ENCODE data around the gene AMPD2. TPM values are rescaled to one million over a fixed set of nuclear protein-coding genes. Genes with fewer than 3 reads are reported as not detected.

Gene AMPD2
- total and polyA plus RNA-seq, 4 experiments from 2014 or later: 43.8 to 96.1 (median 71.6) TPM

DNA sequence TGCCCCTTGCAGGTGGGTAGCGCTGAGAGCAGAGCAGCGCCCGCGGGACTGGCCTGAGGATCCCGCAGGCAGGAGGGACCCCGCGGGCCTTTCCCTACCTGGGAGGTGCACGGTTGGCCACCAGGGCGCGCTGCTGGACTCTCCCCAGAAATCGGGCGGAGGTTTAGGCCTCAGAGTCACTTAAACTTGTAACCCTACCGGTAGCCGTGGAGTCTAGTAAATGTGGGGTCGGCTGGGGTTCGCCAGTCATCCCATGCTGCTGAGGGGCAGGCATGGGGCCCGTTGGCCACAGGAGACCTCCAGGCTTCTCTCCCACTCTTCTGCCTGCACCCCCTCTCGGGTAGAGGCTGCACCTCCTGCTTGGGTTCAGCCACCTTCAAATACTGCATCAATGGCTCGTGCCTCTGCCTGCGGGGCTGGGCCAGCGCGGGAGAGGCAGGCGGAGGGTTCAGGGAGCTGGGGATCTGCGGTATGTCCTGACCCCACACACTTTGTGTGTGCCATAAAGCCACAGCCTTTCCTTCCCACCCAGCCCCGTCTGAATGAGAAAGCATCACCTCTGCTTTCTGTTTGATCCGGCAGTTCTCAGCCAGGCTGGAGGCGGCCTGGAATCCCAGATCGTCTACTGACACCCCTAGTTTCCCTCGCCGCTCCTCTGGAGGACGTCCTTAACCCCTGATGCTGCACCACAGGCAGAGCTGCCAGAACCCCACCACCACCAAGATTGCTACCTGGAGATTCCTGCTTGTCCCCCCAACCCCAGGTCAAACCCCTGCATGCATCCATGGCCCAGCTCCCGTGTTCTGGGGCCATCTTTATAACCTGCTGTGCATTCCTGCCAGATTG is 24.0 kb downstream of the AMPD2 start:
- Histone ChIP-seq H3K27me3 (ENCODE audit: insufficient read depth, low read length) (no peaks in the 10 kb centered on the region), H3K4me1 (ENCODE audit: insufficient read depth, low read length) (peaks cover 14% of the 10 kb centered on the region), H3K9me3 (ENCODE audit: control insufficient read depth in 1 of 2, low read length in 2 of 2) (no peaks in the 10 kb centered on the region), H3K36me3 (ENCODE audit: insufficient read depth, low read length) (no peaks in the 10 kb centered on the region), H3K27ac (ENCODE audit: low read depth, low read length) (no peak overlapping the region), H3K4me3 (ENCODE audit: low read length in 2 of 2) (no peak overlapping the region)
- POLR2A ChIA-PET (ENCODE audit: partially characterized antibody): interaction anchor here (0.9 to 1.2 kb wide), 4 partner anchors 15 to 341 kb away, joined by 3 to 4 read pairs (median 3); partner anchors contain the start of genes AHCYL1 and GNAI3
- Mint-ChIP-seq H3K27ac (peak overlapping the region in 1 of 7 donors; percentile 42), H3K4me3 (no peak overlapping the region), H3K36me3 (no peaks in the 10 kb centered on the region), H3K9me3 (no peaks in the 10 kb centered on the region), H3K4me1 (peaks cover 4 to 14% (median 8%) of the 10 kb centered on the region in 4 donors), H3K27me3 (peaks cover 2% of the 10 kb centered on the region in 2 donors)
- peak; percentile 75 to 83 (median 79) for DNase-seq
- CTCF ChIA-PET (ENCODE audit: partially characterized antibody): interaction anchor here (0.7 to 20.3 kb wide), 14 partner anchors 8 to 341 kb away, joined by 3 to 394 read pairs (median 4); partner anchors contain the start of genes AHCYL1, GSTM4 and MYBPHL
- intact Hi-C loops (cut with micrococcal nuclease): loop anchor here (1.0 to 5.0 kb wide), 6 partner anchors 95 to 819 kb away; partner anchors contain the start of genes AHCYL1, CSF1 and GNAI3

DNA sequence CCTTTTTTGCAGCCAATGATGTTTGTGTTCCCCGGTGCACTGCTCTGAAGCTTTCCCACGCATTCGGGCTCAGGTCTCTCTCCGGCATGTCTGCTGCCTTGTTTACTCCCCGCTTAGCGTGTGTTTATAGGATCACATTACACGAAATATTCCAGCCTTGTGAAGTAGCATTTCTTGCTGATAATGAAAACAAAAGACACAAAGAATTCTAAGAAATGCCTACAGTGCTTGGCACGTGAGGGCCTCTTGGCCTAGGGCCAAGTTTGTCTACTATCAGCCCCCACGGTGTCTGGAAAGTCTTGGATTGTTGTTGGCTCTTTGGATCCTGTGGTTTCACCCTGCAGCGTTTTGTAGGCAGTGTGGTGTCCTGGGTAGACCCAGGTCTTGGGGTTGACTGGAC is 25.0 kb downstream of the AMPD2 start:
- CTCF ChIA-PET (ENCODE audit: partially characterized antibody): interaction anchor here (0.6 to 20.3 kb wide), 14 partner anchors 6 to 369 kb away, joined by 3 to 394 read pairs (median 4); partner anchors contain the start of genes AHCYL1 and GSTM4
- no peaks in the 10 kb centered on the region for H3K9me3 Mint-ChIP-seq
- H3K4me3 Mint-ChIP-seq: no peak overlapping the region
- H3K27me3 Mint-ChIP-seq: peaks cover 2 to 4% of the 10 kb centered on the region in 2 donors
- peaks cover 14% of the 10 kb centered on the region for H3K4me1 ChIP-seq (ENCODE audit: insufficient read depth, low read length)
- no peaks in the 10 kb centered on the region for H3K36me3 ChIP-seq (ENCODE audit: insufficient read depth, low read length)
- peaks cover 4 to 14% (median 8%) of the 10 kb centered on the region in 4 donors for H3K4me1 Mint-ChIP-seq
- no peak for DNase-seq
- no peak overlapping the region for H3K27ac ChIP-seq (ENCODE audit: low read depth, low read length)
- no peaks in the 10 kb centered on the region for H3K27me3 ChIP-seq (ENCODE audit: insufficient read depth, low read length)
- POLR2A ChIA-PET (ENCODE audit: partially characterized antibody): no interaction called here
- H3K36me3 Mint-ChIP-seq: no peaks in the 10 kb centered on the region
- H3K4me3 ChIP-seq (ENCODE audit: low read length in 2 of 2): no peak overlapping the region
- no peaks in the 10 kb centered on the region for H3K9me3 ChIP-seq (ENCODE audit: control insufficient read depth in 1 of 2, low read length in 2 of 2)
- intact Hi-C loops (cut with micrococcal nuclease): loop anchor here (5.0 kb wide), 2 partner anchors 268 to 818 kb away; partner anchors contain the start of gene CSF1
- H3K27ac Mint-ChIP-seq: no peak overlapping the region

DNA sequence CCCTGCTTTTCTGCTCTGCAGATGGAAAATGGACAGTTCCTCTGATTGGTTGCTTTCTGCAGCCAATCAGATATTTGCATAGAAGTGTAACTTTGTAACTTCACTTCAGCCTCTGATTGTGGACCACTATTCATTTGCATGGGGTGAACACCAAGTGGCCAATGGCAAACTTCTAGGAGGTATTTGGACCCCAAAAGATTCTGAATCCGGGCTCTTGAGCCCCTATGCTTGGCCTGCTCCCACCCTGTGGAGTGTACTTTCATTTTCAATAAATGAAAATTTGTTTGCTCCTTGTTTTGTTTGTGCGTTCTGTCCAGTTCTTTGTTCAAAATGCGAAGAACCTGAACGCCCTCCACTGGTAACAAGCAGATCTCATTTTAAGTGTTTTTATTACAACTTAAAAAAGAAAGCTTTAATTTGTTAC is 29.9 kb downstream of the AMPD2 start:
- H3K4me3 Mint-ChIP-seq: no peak overlapping the region
- H3K36me3 Mint-ChIP-seq: no peaks in the 10 kb centered on the region
- ChIA-PET CTCF (ENCODE audit: partially characterized antibody) (interaction anchor here (1.0 to 20.3 kb wide), 6 partner anchors 11 to 335 kb away, joined by 3 to 394 read pairs (median 10); partner anchors contain the start of genes AHCYL1 and GNAI3), POLR2A (ENCODE audit: partially characterized antibody) (interaction anchor here (0.9 kb wide), 1 partner anchor 101 kb away, joined by 3 read pairs; the partner anchor contains the start of gene GNAI3)
- peaks cover 7% of the 10 kb centered on the region for H3K27me3 ChIP-seq (ENCODE audit: insufficient read depth, low read length)
- no peaks in the 10 kb centered on the region for H3K9me3 Mint-ChIP-seq
- intact Hi-C loops (cut with micrococcal nuclease): no loop called here
- H3K4me1 ChIP-seq (ENCODE audit: insufficient read depth, low read length): no peaks in the 10 kb centered on the region
- H3K27ac ChIP-seq (ENCODE audit: low read depth, low read length): no peak overlapping the region
- H3K9me3 ChIP-seq (ENCODE audit: control insufficient read depth in 1 of 2, low read length in 2 of 2): no peaks in the 10 kb centered on the region
- peaks cover 0 to under 1% (median 0%) of the 10 kb centered on the region in 4 donors for H3K4me1 Mint-ChIP-seq
- H3K27ac Mint-ChIP-seq: peak overlapping the region in 1 of 7 donors; percentile 37
- no peak overlapping the region for H3K4me3 ChIP-seq (ENCODE audit: low read length in 2 of 2)
- no peak for DNase-seq
- no peaks in the 10 kb centered on the region for H3K36me3 ChIP-seq (ENCODE audit: insufficient read depth, low read length)
- peaks cover 3 to 6% of the 10 kb centered on the region in 2 donors for H3K27me3 Mint-ChIP-seq

DNA sequence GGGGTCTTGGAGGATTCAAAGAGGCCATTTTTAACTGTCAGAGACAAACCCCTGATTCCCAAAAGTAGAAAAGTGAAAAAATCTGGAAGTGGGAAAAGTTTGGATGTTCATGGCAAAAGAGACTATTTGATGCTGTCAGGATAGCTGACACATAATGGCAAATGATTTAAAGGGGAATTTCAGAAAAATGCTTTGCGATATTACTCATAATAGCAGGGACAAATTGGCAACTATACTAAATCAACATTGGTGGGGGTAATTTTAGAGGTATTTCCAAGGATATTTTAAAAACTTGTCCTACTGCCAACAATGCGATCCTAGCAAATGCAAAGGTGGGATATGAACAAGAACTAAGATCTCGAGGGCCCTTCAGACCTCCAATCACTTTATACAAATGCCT is 31.0 kb downstream of the AMPD2 start:
- Mint-ChIP-seq H3K36me3 (peaks cover 0 to 2% of the 10 kb centered on the region in 2 donors), H3K27ac (no peak overlapping the region), H3K4me3 (no peak overlapping the region), H3K4me1 (peaks cover 2 to 11% (median 7%) of the 10 kb centered on the region in 4 donors), H3K9me3 (no peaks in the 10 kb centered on the region), H3K27me3 (peaks cover 3 to 7% of the 10 kb centered on the region in 2 donors)
- no peak overlapping the region for H3K27ac ChIP-seq (ENCODE audit: low read depth, low read length)
- ChIA-PET CTCF (ENCODE audit: partially characterized antibody) (interaction anchor here (1.5 to 20.3 kb wide), 6 partner anchors 12 to 334 kb away, joined by 3 to 394 read pairs (median 10); partner anchors contain the start of genes AHCYL1 and GNAI3), POLR2A (ENCODE audit: partially characterized antibody) (interaction anchor here (0.9 kb wide), 1 partner anchor 102 kb away, joined by 3 read pairs; the partner anchor contains the start of gene GNAI3)
- H3K4me1 ChIP-seq (ENCODE audit: insufficient read depth, low read length): peaks cover 7% of the 10 kb centered on the region
- no peaks in the 10 kb centered on the region for H3K36me3 ChIP-seq (ENCODE audit: insufficient read depth, low read length)
- no peak for DNase-seq
- H3K27me3 ChIP-seq (ENCODE audit: insufficient read depth, low read length): peaks cover 7% of the 10 kb centered on the region
- H3K4me3 ChIP-seq (ENCODE audit: low read length in 2 of 2): no peak overlapping the region
- intact Hi-C loops (cut with micrococcal nuclease): no loop called here
- H3K9me3 ChIP-seq (ENCODE audit: control insufficient read depth in 1 of 2, low read length in 2 of 2): no peaks in the 10 kb centered on the region

DNA sequence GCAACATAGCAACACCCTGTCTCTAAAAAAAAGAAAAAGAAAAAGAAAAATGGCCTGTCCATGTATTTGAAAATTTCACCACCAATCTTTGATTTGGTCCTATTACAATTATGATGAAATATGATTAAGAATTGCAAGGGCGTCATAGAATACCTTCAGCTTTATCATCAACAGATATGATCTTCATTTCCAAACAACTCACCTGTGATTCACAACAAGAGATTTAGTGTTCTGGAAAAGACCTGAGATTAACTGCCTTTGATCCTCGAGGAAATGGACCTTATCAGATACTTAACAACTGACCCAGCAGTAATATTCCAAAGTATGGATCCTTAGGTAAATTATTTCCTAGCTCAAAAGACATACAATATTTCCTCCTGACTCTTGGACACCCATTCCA is 32.8 kb downstream of the AMPD2 start:
- peaks cover 0 to 7% of the 10 kb centered on the region in 2 donors for H3K36me3 Mint-ChIP-seq
- no peaks in the 10 kb centered on the region for H3K9me3 Mint-ChIP-seq
- peak overlapping the region in 1 of 7 donors; percentile 27 for H3K27ac Mint-ChIP-seq
- peaks cover 3 to 7% of the 10 kb centered on the region in 2 donors for H3K27me3 Mint-ChIP-seq
- ChIA-PET CTCF (ENCODE audit: partially characterized antibody) (interaction anchor here (0.9 to 20.3 kb wide), 7 partner anchors 9 to 332 kb away, joined by 3 to 394 read pairs (median 8); partner anchors contain the start of gene AHCYL1), POLR2A (ENCODE audit: partially characterized antibody) (interaction anchor here (0.9 kb wide), 1 partner anchor 15 kb away, joined by 3 read pairs; the partner anchor contains the start of gene GSTM2)
- no peaks in the 10 kb centered on the region for H3K36me3 ChIP-seq (ENCODE audit: insufficient read depth, low read length)
- H3K4me1 ChIP-seq (ENCODE audit: insufficient read depth, low read length): peaks cover 12% of the 10 kb centered on the region
- intact Hi-C loops (cut with micrococcal nuclease): no loop called here
- no peak overlapping the region for H3K27ac ChIP-seq (ENCODE audit: low read depth, low read length)
- H3K4me3 Mint-ChIP-seq: no peak overlapping the region
- H3K4me3 ChIP-seq (ENCODE audit: low read length in 2 of 2): no peak overlapping the region
- H3K27me3 ChIP-seq (ENCODE audit: insufficient read depth, low read length): peaks cover 7% of the 10 kb centered on the region
- no peaks in the 10 kb centered on the region for H3K9me3 ChIP-seq (ENCODE audit: control insufficient read depth in 1 of 2, low read length in 2 of 2)
- peaks cover 7 to 25% (median 15%) of the 10 kb centered on the region in 4 donors for H3K4me1 Mint-ChIP-seq
- no peak for DNase-seq

- Histone ChIP-seq H3K36me3 (ENCODE audit: insufficient read depth, low read length) (no peaks in the 10 kb centered on the region), H3K27ac (ENCODE audit: low read depth, low read length) (no peak overlapping the region), H3K4me1 (ENCODE audit: insufficient read depth, low read length) (peaks cover 12% of the 10 kb centered on the region), H3K9me3 (ENCODE audit: control insufficient read depth in 1 of 2, low read length in 2 of 2) (no peaks in the 10 kb centered on the region), H3K4me3 (ENCODE audit: low read length in 2 of 2) (no peak overlapping the region), H3K27me3 (ENCODE audit: insufficient read depth, low read length) (peaks cover 7% of the 10 kb centered on the region)
- peaks cover 3 to 7% of the 10 kb centered on the region in 2 donors for H3K27me3 Mint-ChIP-seq
- intact Hi-C loops (cut with micrococcal nuclease): no loop called here
- DNase-seq: no peak
- no peaks in the 10 kb centered on the region for H3K9me3 Mint-ChIP-seq
- peaks cover 7 to 25% (median 15%) of the 10 kb centered on the region in 4 donors for H3K4me1 Mint-ChIP-seq
- H3K27ac Mint-ChIP-seq: no peak overlapping the region
- peaks cover 0 to 7% of the 10 kb centered on the region in 2 donors for H3K36me3 Mint-ChIP-seq
- ChIA-PET CTCF (ENCODE audit: partially characterized antibody) (interaction anchor here (1.9 to 20.3 kb wide), 5 partner anchors 9 to 331 kb away, joined by 5 to 394 read pairs (median 10); partner anchors contain the start of gene AHCYL1), POLR2A (ENCODE audit: partially characterized antibody) (no interaction called here)
- peak overlapping the region in 1 of 8 donors; percentile 45 for H3K4me3 Mint-ChIP-seq
Observed at GRCh38 chr1:109653306-109653705, 33.7 kb downstream of the AMPD2 start.
